GM12878 (cell line): ENCODE results near the gene DNAJC5. TPM values are rescaled to one million over a fixed set of nuclear protein-coding genes. Genes with fewer than 3 reads are reported as not detected.

Experiments
- ATAC-seq: fragments of 200-7000 bp; cut with Tn5 transposase; 3 replicates; pipeline ENCODE4 v1.9.1; 2020; ENCODE audit warnings: mild to moderate bottlenecking, moderate library complexity
- BruUV-seq: library from RNA; stranded (reverse); fragments of 400-500 nt; replicated peaks from 2 replicates; lab custom pipeline; 2021; lab: Mats Ljungman, UMichigan
- CTCF ChIA-PET: fragments of 300-600 bp; sonication (Branson Sonifier 250); formaldehyde crosslinking; extraction: SDS; loops from one replicate; lab custom pipeline; 2021; ENCODE audit warnings: inconsistent platforms; lab: Yijun Ruan, JAX
- POLR2A ChIA-PET: fragments of 350-600 bp; formaldehyde crosslinking; extraction: SDS; loops from one replicate; lab custom pipeline; 2021; ENCODE audit warnings: inconsistent platforms; lab: Charles Lee
- RAD21 ChIA-PET: fragments of 300-600 bp; sonication (Branson Sonifier 250); formaldehyde crosslinking; loops from one replicate; lab custom pipeline; 2023; ENCODE audit warnings: antibody characterized with exemption; ENCODE audit not compliant: unreplicated experiment; lab: Charles Lee
- SMC1A ChIA-PET: fragments of 300-600 bp; sonication (Branson Sonifier 250); formaldehyde crosslinking; loops from one replicate; lab custom pipeline; 2023; ENCODE audit not compliant: unreplicated experiment, uncharacterized antibody; lab: Charles Lee
- DNase-seq: peaks from one replicate; pipeline ENCODE4 v3.0.0-alpha.2; 2011; ENCODE audit warnings: low read depth, low spot score
- FAIRE-seq: peaks from 3 replicates; lab custom pipeline; 2011; peaks lifted over from hg19 to GRCh38; lab: Jason Lieb, UNC
- H2AFZ ChIP-seq: 2 replicates; pipeline ENCODE4 v1.6.0; 2011; ENCODE audit warnings: low read depth, low read length, control low read depth; ENCODE audit not compliant: control insufficient read depth
- H3K27ac ChIP-seq: 2 replicates; pipeline ENCODE4 v1.5.1; 2011; ENCODE audit warnings: control low read depth; ENCODE audit not compliant: control insufficient read depth, insufficient read depth
- H3K27me3 ChIP-seq, 2 experiments: replicated peaks in 1 of 2; 2 replicates each; pipeline versions ENCODE4 v1.6.0 to v1.6.1; 2011; ENCODE audit warnings: low read length in 1 of 2; ENCODE audit not compliant: control insufficient read depth in 2 of 2, insufficient read depth in 2 of 2
- H3K36me3 ChIP-seq, 2 experiments: 2 replicates each; pipeline ENCODE4 v1.5.1; 2011; ENCODE audit warnings: low read length in 1 of 2; ENCODE audit not compliant: control insufficient read depth in 2 of 2, insufficient read depth in 2 of 2
- H3K4me1 ChIP-seq: 2 replicates; pipeline ENCODE4 v1.6.1; 2011; ENCODE audit warnings: mild to moderate bottlenecking, low read length, moderate library complexity, mixed read lengths; ENCODE audit not compliant: control insufficient read depth, insufficient read depth
- H3K4me2 ChIP-seq: 2 replicates; pipeline ENCODE4 v1.6.0; 2011; ENCODE audit warnings: control low read depth; ENCODE audit not compliant: control insufficient read depth, insufficient read depth
- H3K4me3 ChIP-seq: fragments of 200-600 bp; sonication (generic); 2 replicates; pipeline ENCODE4 v1.5.1; 2016
- H3K79me2 ChIP-seq: 2 replicates; pipeline ENCODE4 v1.6.0; 2011; ENCODE audit warnings: low read length; ENCODE audit not compliant: control insufficient read depth, insufficient read depth
- H3K9ac ChIP-seq: 2 replicates; pipeline ENCODE4 v1.8.0; 2011; ENCODE audit warnings: low read length, control low read depth, mixed read lengths; ENCODE audit not compliant: control insufficient read depth, insufficient read depth
- H3K9me3 ChIP-seq: replicated peaks from 3 replicates; pipeline ENCODE4 v1.5.1; 2011; ENCODE audit warnings: mild to moderate bottlenecking, low read length; ENCODE audit not compliant: control insufficient read depth, insufficient read depth
- H4K20me1 ChIP-seq: 2 replicates; pipeline ENCODE4 v1.6.0; 2011; ENCODE audit not compliant: control insufficient read depth, insufficient read depth
- BCL3 ChIP-seq: IDR thresholded peaks from 2 replicates; pipeline ENCODE4 v1.6.1; 2011; ENCODE audit warnings: borderline replicate concordance, low read depth, mild to moderate bottlenecking, moderate library complexity, low read length; ENCODE audit not compliant: insufficient read depth, poor library complexity, severe bottlenecking
- BHLHE40 ChIP-seq, 2 experiments: fragments of 450-650 bp in 1 of 2; IDR thresholded peaks; 2 replicates each; pipeline ENCODE4 v1.6.1; 2011 to 2017; ENCODE audit warnings: low read depth in 2 of 2, borderline replicate concordance in 1 of 2, improper control_type of control experiment in 1 of 2, low read length in 1 of 2, mild to moderate bottlenecking in 1 of 2
- ELK1 ChIP-seq: IDR thresholded peaks from 2 replicates; pipeline ENCODE4 v1.6.1; 2012; ENCODE audit warnings: low read depth, low read length, improper control_type of control experiment
- KLF5 ChIP-seq: fragments of 450-650 bp; IDR thresholded peaks from 2 replicates; pipeline ENCODE4 v1.6.1; 2014; ENCODE audit warnings: mild to moderate bottlenecking; ENCODE audit not compliant: partially characterized antibody
- NR2F1 ChIP-seq: fragments of 450-650 bp; conservative IDR thresholded peaks from 2 replicates; pipeline ENCODE4 v1.6.1; 2017; ENCODE audit warnings: mild to moderate bottlenecking
- PAX8 ChIP-seq: fragments of 450-650 bp; IDR thresholded peaks from 2 replicates; pipeline ENCODE4 v1.6.1; 2017; ENCODE audit warnings: mild to moderate bottlenecking, moderate library complexity
- SRF ChIP-seq, 2 experiments: IDR thresholded peaks; 2 replicates each; pipeline ENCODE4 v1.6.1; 2011; ENCODE audit warnings: low read depth in 2 of 2, low read length in 2 of 2, mild to moderate bottlenecking in 1 of 2, moderate library complexity in 1 of 2
- ZNF622 ChIP-seq: fragments of 450-650 bp; IDR thresholded peaks from 2 replicates; pipeline ENCODE4 v1.6.1; 2017; ENCODE audit warnings: mild to moderate bottlenecking, inconsistent platforms
- WGBS: methylation state at CpG from one replicate; pipeline ENCODE4 v1.1.6; 2016; ENCODE audit warnings: low lambda C conversion rate; ENCODE audit not compliant: insufficient replicate concordance, insufficient coverage; ENCODE audit errors: missing lambda C conversion rate; 5-methylcytosine and 5-hydroxymethylcytosine counted together
- in situ Hi-C: fragments of 300-500 bp; cut with MboI; formaldehyde crosslinking; loops from 9 replicates; pipeline ENCODE4 v1.14.3; 2018; ENCODE audit warnings: mixed read lengths
- intact Hi-C: fragments of 100-400 bp; cut with micrococcal nuclease; formaldehyde crosslinking; loops from one replicate; pipeline ENCODE4 v1.14.2; 2022; ENCODE audit not compliant: unreplicated experiment
- polyA plus RNA-seq, 11 experiments: library from polyadenylated mRNA; depleted of rRNA in 4 of 11; unstranded in 6 of 11; stranded (reverse) in 5 of 11; fragments of >200 nt; fragmentation: Nextera tagmentation in 4 of 11; fragmentation: Illumina TruSeq in 1 of 11; extraction: Ambion mirVana in 4 of 11; extraction: Trizol in 1 of 11; gene quantifications; 1 replicate in 1 of 11; 2 replicates in 10 of 11; pipeline versions ENCODE4 v1.2.1 to v1.2.3, GENCODE V29; 2011 to 2016; ENCODE audit warnings: inconsistent platforms in 2 of 11, missing spikeins in 2 of 11, low read depth in 1 of 11
- total RNA-seq, 4 experiments: library from RNA; depleted of rRNA in 3 of 4; stranded (reverse); fragments of >200 nt in 3 of 4; fragmentation: Illumina TruSeq in 1 of 4; extraction: Trizol in 1 of 4; gene quantifications; 2 replicates each; pipeline versions ENCODE4 v1.2.1 to v1.2.3, GENCODE V29; 2013 to 2021
- TF ChIP-seq, protein P1 (sequence below), 3 experiments: IDR thresholded peaks in 2 of 3; conservative IDR thresholded peaks in 1 of 3; 2 replicates each; pipeline ENCODE4 v1.5.1; 2011; ENCODE audit warnings: low read depth in 3 of 3, low read length in 3 of 3, mild to moderate bottlenecking in 3 of 3, control low read depth in 2 of 3, moderate library complexity in 2 of 3, inconsistent platforms in 1 of 3, mixed read lengths in 1 of 3; ENCODE audit not compliant: control insufficient read depth in 2 of 3, insufficient read depth in 1 of 3; ENCODE audit errors: extremely low read depth in 1 of 3

The DNAJC5 gene
- total and polyA plus RNA-seq, 10 of the 15 experiments (the other 5 are each of a cell fraction or from before 2014, with no cell fraction given) = 0.69 to 36.8 (median 17.0) TPM

GRCh38 chr20:63947638-63948456 lies 52.9 kb downstream of the DNAJC5 start:
- no peak for TF ChIP-seq ELK1
- TF ChIP-seq ZNF622 = no peak
- TF ChIP-seq NR2F1 = no peak
- TF ChIP-seq BHLHE40 (IDR thresholded peaks at IDR 0.05; ENCODE audit: borderline replicate concordance in 1 of 2, low read depth in 2 of 2, low read length in 1 of 2) = peak; percentile 79 to 91
- no peak for TF ChIP-seq SRF (IDR thresholded peaks at IDR 0.05; ENCODE audit: low read depth in 2 of 2, low read length in 2 of 2)
- no peak for TF ChIP-seq BCL3
- no peak for TF ChIP-seq PAX8
- no peak for TF ChIP-seq KLF5
- TF ChIP-seq, protein P1, sequence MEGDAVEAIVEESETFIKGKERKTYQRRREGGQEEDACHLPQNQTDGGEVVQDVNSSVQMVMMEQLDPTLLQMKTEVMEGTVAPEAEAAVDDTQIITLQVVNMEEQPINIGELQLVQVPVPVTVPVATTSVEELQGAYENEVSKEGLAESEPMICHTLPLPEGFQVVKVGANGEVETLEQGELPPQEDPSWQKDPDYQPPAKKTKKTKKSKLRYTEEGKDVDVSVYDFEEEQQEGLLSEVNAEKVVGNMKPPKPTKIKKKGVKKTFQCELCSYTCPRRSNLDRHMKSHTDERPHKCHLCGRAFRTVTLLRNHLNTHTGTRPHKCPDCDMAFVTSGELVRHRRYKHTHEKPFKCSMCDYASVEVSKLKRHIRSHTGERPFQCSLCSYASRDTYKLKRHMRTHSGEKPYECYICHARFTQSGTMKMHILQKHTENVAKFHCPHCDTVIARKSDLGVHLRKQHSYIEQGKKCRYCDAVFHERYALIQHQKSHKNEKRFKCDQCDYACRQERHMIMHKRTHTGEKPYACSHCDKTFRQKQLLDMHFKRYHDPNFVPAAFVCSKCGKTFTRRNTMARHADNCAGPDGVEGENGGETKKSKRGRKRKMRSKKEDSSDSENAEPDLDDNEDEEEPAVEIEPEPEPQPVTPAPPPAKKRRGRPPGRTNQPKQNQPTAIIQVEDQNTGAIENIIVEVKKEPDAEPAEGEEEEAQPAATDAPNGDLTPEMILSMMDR (IDR thresholded peaks at IDR 0.05 in 2 of 3, conservative IDR thresholded peaks at IDR 0.05 in 1 of 3; ENCODE audit: control insufficient read depth in 2 of 3, extremely low read depth in 1 of 3, insufficient read depth in 1 of 3, low read depth in 3 of 3, low read length in 3 of 3) = peak in 2 of 3 experiments; percentile 7 to 41; a peak in 3 of 6 replicates
- intact Hi-C loops = no loop called here
- Histone ChIP-seq H3K79me2 (peaks cover 31% of the 10 kb centered on the region), H3K9me3 (no peaks in the 10 kb centered on the region), H2AFZ (no peak overlapping the region), H3K9ac (no peak overlapping the region), H3K4me1 (peaks cover 28% of the 10 kb centered on the region), H3K4me3 (no peak overlapping the region; the same call in 1 of the 2 replicates), H4K20me1 (peaks cover 7% of the 10 kb centered on the region), H3K36me3 (peaks cover 14 to 21% of the 10 kb centered on the region in 2 experiments; a peak in 3 of 4 replicates), H3K27ac (no peak overlapping the region), H3K4me2 (peak overlapping the region; percentile 59; the same call in 1 of the 2 replicates), H3K27me3 (no peaks in the 10 kb centered on the region)
- WGBS = 29% methylated on average over 27 of the region's 27 CpGs
- DNase-seq = no peak
- peak; percentile 17 for ATAC-seq
- ChIA-PET CTCF (no interaction called here), RAD21 (no interaction called here), SMC1A (no interaction called here), POLR2A (interaction anchor here (0.5 kb wide), 1 partner anchor 26 kb away, joined by 3 read pairs; no protein-coding TSS in a partner anchor)
- no peak for FAIRE-seq
- BruUV-seq = no TSS peak
- in situ Hi-C loops = no loop called here
